NT2/D1 (cell line): ENCODE measurements around the gene ACKR3.

Source experiments
- DNase-seq: peaks from one replicate; pipeline ENCODE4 v3.0.0-alpha.2; 2011; ENCODE audit warnings: low read depth, low spot score
- H3K27me3 ChIP-seq: 2 replicates; pipeline ENCODE4 v1.6.0; 2011; ENCODE audit warnings: mild to moderate bottlenecking; ENCODE audit not compliant: insufficient read length, insufficient read depth
- H3K36me3 ChIP-seq: 2 replicates; pipeline ENCODE4 v1.6.1; 2011; ENCODE audit warnings: mild to moderate bottlenecking, low read length, mixed read lengths; ENCODE audit not compliant: insufficient read depth, insufficient read length
- H3K4me1 ChIP-seq: 2 replicates; pipeline ENCODE4 v1.5.1; 2011; ENCODE audit not compliant: insufficient read depth, insufficient read length
- H3K4me3 ChIP-seq: 2 replicates; pipeline ENCODE4 v1.5.1; 2011; ENCODE audit warnings: low read depth; ENCODE audit not compliant: insufficient read length
- H3K9ac ChIP-seq: 2 replicates; pipeline ENCODE4 v1.6.0; 2011; ENCODE audit warnings: low read depth; ENCODE audit not compliant: insufficient read length
- H3K9me3 ChIP-seq: 2 replicates; pipeline ENCODE4 v1.5.1; 2011; ENCODE audit warnings: mild to moderate bottlenecking, low read length; ENCODE audit not compliant: insufficient read depth
- SUZ12 ChIP-seq: IDR thresholded peaks from 2 replicates; pipeline ENCODE4 v1.6.1; 2011; ENCODE audit not compliant: insufficient read length, insufficient read depth; ENCODE audit errors: extremely low read depth
- YY1 ChIP-seq: IDR thresholded peaks from 2 replicates; pipeline ENCODE4 v1.6.1; 2011; ENCODE audit not compliant: insufficient read length, insufficient read depth
- ZNF274 ChIP-seq: IDR thresholded peaks from 2 replicates; pipeline ENCODE4 v1.6.1; 2011; ENCODE audit warnings: mild to moderate bottlenecking, low read depth, low read length

ACKR3 gene

DNA sequence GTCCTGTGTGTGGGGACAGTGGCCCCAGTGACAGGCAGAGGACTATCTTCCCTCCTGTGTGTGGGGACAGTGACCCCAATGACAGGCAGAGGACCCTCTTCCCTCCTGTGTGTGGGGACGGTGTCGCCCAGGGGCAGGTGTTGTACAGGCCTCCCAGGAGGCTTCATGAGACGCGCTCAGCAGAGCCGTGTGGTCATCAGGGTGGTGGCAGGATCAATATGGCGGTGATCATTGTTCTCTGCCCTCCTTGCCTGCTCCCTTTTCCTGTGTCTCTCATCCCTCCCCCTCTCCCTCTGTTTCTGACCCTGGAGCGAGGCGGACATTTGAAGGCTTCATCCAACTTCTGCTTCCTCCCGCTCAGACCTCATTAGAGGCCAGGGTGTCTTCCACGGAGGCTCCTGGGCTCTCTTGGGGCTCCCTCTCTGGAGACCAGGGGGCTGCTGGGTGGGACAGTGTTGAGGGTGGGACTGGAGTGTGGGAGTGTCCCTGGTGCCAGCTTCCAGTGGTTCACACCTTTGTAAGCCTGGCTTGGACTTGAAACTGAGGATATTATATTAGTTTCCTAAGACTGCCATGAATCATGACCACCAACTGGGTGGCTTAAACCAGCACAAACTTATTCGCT, 59.5 kb downstream of the ACKR3 start:
- H3K4me3 ChIP-seq: no peak overlapping the region
- no peak overlapping the region for H3K9ac ChIP-seq
- no peaks in the 10 kb centered on the region for H3K4me1 ChIP-seq
- no peaks in the 10 kb centered on the region for H3K9me3 ChIP-seq
- no peaks in the 10 kb centered on the region for H3K27me3 ChIP-seq
- no peak for DNase-seq
- TF ChIP-seq SUZ12 (no peak), ZNF274 (no peak), YY1 (no peak)
- no peaks in the 10 kb centered on the region for H3K36me3 ChIP-seq

GRCh38 chr2:236629961-236630872, 60.6 kb downstream of the ACKR3 start:
- no peaks in the 10 kb centered on the region for H3K27me3 ChIP-seq
- TF ChIP-seq SUZ12 (no peak), YY1 (no peak), ZNF274 (no peak)
- no peak for DNase-seq
- no peaks in the 10 kb centered on the region for H3K9me3 ChIP-seq
- no peak overlapping the region for H3K9ac ChIP-seq
- no peak overlapping the region for H3K4me3 ChIP-seq
- no peaks in the 10 kb centered on the region for H3K36me3 ChIP-seq
- no peaks in the 10 kb centered on the region for H3K4me1 ChIP-seq

DNA sequence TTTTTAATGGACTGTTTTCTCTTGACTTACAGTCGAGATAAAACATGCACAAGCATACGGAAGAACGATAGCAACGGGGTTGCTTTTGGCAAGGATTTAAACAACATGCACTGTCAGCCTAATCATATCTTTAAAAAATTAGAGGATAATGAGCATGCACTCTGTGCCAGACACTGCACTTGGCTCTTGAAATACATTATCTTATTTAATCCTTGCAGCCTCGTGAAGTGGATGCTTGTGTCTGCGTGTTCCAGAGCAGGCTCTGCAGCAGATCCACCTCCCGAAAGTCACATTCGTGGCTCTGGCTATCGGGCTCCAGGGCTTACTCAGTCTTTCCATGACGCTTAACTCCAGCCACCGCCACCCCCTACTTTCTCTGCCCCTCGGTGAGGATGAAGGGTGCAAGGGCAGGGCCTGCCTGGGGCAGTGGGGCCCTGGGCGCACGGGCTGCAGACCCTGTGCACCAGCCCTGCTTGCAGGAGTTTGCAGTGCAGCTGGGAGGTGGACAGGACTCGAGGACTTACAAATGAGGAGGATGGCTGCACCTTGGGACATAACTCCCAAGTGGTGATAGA, 61.7 kb downstream of the ACKR3 start:
- DNase-seq: no peak
- Histone ChIP-seq H3K9me3 (no peaks in the 10 kb centered on the region), H3K4me1 (no peaks in the 10 kb centered on the region), H3K36me3 (no peaks in the 10 kb centered on the region), H3K27me3 (no peaks in the 10 kb centered on the region), H3K9ac (no peak overlapping the region), H3K4me3 (no peak overlapping the region)
- TF ChIP-seq SUZ12 (no peak), ZNF274 (no peak), YY1 (no peak)

- H3K9me3 ChIP-seq: no peaks in the 10 kb centered on the region
Observed at GRCh38 chr2:236631856-236632291, 62.2 kb downstream of the ACKR3 start.

More at GRCh38 chr2:236631856-236632291, 62.2 kb downstream of the ACKR3 start:
- Histone ChIP-seq H3K36me3 (no peaks in the 10 kb centered on the region), H3K4me3 (no peak overlapping the region), H3K4me1 (no peaks in the 10 kb centered on the region), H3K27me3 (no peaks in the 10 kb centered on the region), H3K9ac (no peak overlapping the region)
- no peak for DNase-seq
- no peak for TF ChIP-seq YY1
- no peak for TF ChIP-seq SUZ12
- TF ChIP-seq ZNF274: no peak
